Measurements from ENCODE around the gene RAB19.
A peak's percentile ranks its signal among the peaks of the same experiment; 100 is the strongest.

RAB19 gene

GRCh38 chr7:140403878-140404564 is at the start of gene RAB19:
TSS of gene RAB19 (plus strand) at chr7:140404058. CDS start at chr7:140407647, 3,589 bp downstream.
- DNase-seq, result no peak

- no peak for DNase-seq
Measured at GRCh38 chr7:140358024-140358411, 45.8 kb upstream of the RAB19 start.

GRCh38 chr7:140358412-140359051 is 45.3 kb upstream of the RAB19 start:
- no peak for DNase-seq

- DNase-seq, result no peak
Measured at GRCh38 chr7:140360697-140361229, 43.1 kb upstream of the RAB19 start.

GRCh38 chr7:140364819-140365218 is 39.0 kb upstream of the RAB19 start:
- no peak for DNase-seq

GRCh38 chr7:140367528-140367927 is 36.3 kb upstream of the RAB19 start:
- DNase-seq, result no peak

- no peak for DNase-seq
Measured at GRCh38 chr7:140369294-140369693, 34.6 kb upstream of the RAB19 start.

GRCh38 chr7:140375323-140375722 is 28.5 kb upstream of the RAB19 start:
- DNase-seq, result no peak

- no peak for DNase-seq
Measured at GRCh38 chr7:140375892-140376730, 27.7 kb upstream of the RAB19 start.

- DNase-seq, result no peak
Measured at GRCh38 chr7:140383954-140384713, 19.7 kb upstream of the RAB19 start.

GRCh38 chr7:140384894-140385545 is 18.8 kb upstream of the RAB19 start:
- no peak for DNase-seq

GRCh38 chr7:140389445-140389844 is 14.4 kb upstream of the RAB19 start:
- DNase-seq, result no peak

GRCh38 chr7:140390034-140390433 is 13.8 kb upstream of the RAB19 start:
- DNase-seq, result no peak

GRCh38 chr7:140390466-140391190 is 13.2 kb upstream of the RAB19 start:
- no peak for DNase-seq

- no peak for DNase-seq
Measured at GRCh38 chr7:140391634-140392033, 12.2 kb upstream of the RAB19 start.

- no peak for DNase-seq
Measured at GRCh38 chr7:140393756-140394306, 10.0 kb upstream of the RAB19 start.

GRCh38 chr7:140397784-140398750 is 5.8 kb upstream of the RAB19 start, which contains the start of gene SLC37A3:
TSS of gene SLC37A3 (minus strand) at chr7:140398530. CDS start at chr7:140382526, 16,004 bp downstream.
- peak; percentile 68 for DNase-seq

GRCh38 chr7:140398821-140399220 is 5.0 kb upstream of the RAB19 start:
- DNase-seq, result no peak

- no peak for DNase-seq
Measured at GRCh38 chr7:140400381-140400780, 3.5 kb upstream of the RAB19 start.
